GM18951 (cell line): ENCODE measurements around the gene KIF18B.

Experiments used
- POLR2A ChIP-seq: IDR thresholded peaks from 4 replicates; pipeline ENCODE4 v1.6.1; 2011; ENCODE audit warnings: mild to moderate bottlenecking; ENCODE audit not compliant: insufficient read length, insufficient read depth; ENCODE audit errors: extremely low read depth
- in situ Hi-C: fragments of 300-500 bp; cut with MboI; formaldehyde crosslinking; loops from one replicate; pipeline ENCODE4 v1.12.0; 2022; ENCODE audit warnings: low sequenced_read_pairs, mixed read lengths, inconsistent platforms; ENCODE audit not compliant: unreplicated experiment

KIF18B gene

GRCh38 chr17:44940768-44941167 is 6.8 kb downstream of the KIF18B start:
- in situ Hi-C loops = no loop called here
- no peak for TF ChIP-seq POLR2A

GRCh38 chr17:44940317-44940716 is 7.3 kb downstream of the KIF18B start:
- in situ Hi-C loops = no loop called here
- no peak for TF ChIP-seq POLR2A

GRCh38 chr17:44935116-44935515 is 12.5 kb downstream of the KIF18B start:
- in situ Hi-C loops = no loop called here
- no peak for TF ChIP-seq POLR2A

DNA sequence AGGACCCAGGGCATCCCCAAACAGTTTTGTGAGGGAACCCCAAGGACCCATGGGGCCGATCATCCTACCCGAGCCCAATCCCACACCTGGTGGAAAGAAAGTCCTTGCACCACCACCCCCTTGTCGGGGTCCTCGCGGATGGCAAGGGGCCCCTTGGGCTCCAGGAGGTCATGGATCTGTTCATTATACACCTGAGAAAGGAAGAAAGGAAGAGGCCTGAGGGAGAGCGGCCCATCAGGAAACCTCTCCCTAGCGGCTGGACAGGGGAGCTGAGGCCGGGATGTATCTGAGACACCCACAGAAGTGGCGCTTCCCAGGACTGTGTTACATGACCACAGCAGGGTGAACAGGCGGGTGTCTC is 12.8 kb downstream of the KIF18B start:
- in situ Hi-C loops = no loop called here
- no peak for TF ChIP-seq POLR2A

- no peak for TF ChIP-seq POLR2A
- in situ Hi-C loops = no loop called here
Measured at GRCh38 chr17:44933824-44934744, 13.5 kb downstream of the KIF18B start.

- TF ChIP-seq POLR2A = no peak
- in situ Hi-C loops = no loop called here
Measured at GRCh38 chr17:44932787-44933097, 14.8 kb downstream of the KIF18B start.

GRCh38 chr17:44932096-44932786 is 15.3 kb downstream of the KIF18B start:
- TF ChIP-seq POLR2A = no peak

DNA sequence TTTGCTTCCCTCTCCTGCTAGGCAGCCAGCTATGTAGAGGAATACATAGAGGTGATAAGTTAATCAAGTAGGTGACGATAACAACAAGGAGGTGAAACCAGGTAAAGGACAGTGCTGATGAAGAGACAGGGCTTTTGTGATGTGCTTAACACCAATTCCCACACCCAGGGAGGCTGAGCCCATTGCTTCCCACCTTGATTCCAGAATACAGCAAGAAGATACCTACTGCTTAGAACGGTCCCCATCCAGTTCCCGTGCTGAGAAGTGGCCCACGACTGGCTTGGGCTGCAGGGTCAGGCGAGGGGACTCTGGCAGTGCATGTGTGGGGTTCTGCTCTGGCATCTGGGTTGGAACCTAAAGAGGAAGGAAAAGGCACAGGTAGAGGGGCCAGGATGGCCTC is 16.2 kb downstream of the KIF18B start:
- in situ Hi-C loops = no loop called here
- TF ChIP-seq POLR2A = no peak

More at GRCh38 chr17:44932096-44932786, 15.3 kb downstream of the KIF18B start:
- in situ Hi-C loops = no loop called here

GRCh38 chr17:44930667-44931066 is 16.9 kb downstream of the KIF18B start:
- in situ Hi-C loops = no loop called here
- no peak for TF ChIP-seq POLR2A

DNA sequence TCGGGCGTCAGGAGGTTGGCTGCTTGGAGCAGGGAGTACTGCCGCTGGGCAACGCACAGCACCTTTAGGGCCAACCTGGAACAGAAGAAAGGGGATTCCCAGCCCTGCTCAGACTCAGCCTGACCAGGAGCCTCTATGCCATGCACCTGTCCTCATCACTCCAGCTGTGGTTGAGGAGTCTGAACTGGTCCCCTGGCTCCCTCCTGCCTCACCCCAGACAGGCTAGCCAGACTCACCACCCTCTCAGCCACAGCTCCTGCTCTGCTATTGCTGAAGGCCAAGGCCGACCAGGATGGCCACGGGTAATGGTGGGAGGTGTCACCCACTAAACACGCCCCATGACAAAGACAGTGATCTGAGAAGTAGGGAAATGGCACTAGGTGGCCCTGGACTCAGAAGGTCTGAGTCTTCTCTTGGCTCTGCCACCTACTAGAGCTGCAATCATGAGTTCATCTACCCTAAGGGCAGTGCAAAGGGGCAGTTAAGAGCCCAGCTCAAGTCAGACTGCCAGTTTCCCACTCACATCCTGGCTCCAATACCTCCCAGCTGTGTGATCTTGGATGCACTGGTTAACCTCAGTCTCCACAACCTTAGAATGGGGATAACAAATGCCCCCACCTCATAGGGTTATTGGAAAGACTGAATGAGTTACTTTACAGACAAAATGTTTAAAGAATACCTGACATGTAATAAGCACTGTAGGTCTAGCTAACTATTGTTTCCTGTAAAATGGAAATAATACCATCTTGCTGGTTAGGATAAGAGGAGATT is 18.4 kb downstream of the KIF18B start:
- no peak for TF ChIP-seq POLR2A

DNA sequence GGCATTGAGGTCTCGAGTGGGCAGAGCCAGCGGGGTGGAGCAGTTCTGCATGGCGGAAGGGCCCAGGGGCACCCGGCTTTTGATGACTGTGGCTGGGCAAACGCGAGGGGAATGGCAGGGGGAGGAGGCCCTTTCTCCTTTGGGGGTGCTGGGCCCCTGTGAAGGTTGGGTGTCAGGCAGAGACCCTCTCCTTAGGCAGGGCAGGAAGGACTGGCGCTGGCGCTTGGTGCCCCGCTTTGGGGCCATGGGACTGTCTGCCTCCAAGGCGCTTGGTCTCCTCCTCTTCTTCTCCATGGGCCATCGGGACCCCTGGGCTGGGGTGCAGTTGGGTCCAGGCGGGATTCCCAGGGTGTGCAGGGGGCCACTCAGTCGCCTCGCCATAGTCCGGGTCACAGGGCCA is 19.4 kb downstream of the KIF18B start:
- in situ Hi-C loops = loop anchor here (10.0 kb wide), 2 partner anchors 87 to 167 kb away; no protein-coding TSS in a partner anchor
- no peak for TF ChIP-seq POLR2A

More for the DNA sequence above, 18.4 kb downstream of the KIF18B start:
- in situ Hi-C loops = loop anchor here (10.0 kb wide), 2 partner anchors 86 to 166 kb away; no protein-coding TSS in a partner anchor

DNA sequence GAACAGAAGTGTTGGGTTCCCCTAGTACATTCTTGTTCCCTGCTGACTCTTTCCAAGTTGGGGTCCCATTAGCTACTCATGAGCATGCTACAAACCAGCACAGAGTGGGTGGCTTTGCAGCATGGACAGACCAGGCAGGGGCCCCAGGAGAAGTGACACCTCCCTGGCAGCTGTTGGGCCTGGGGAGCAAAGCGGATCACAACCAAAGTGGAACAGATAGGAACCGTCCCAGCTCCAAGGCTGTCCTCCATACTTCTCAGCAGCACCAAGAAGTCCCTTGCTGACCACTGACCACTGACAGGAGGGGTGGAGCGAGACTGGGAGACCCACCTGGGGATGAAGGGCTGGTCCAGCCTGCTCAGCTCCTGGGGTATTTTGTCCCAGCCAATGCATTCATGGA is 19.9 kb downstream of the KIF18B start:
- no peak for TF ChIP-seq POLR2A
- in situ Hi-C loops = loop anchor here (10.0 kb wide), 2 partner anchors 87 to 167 kb away; no protein-coding TSS in a partner anchor
